ENCODE results near the gene WNT2B.

WNT2B gene

DNA sequence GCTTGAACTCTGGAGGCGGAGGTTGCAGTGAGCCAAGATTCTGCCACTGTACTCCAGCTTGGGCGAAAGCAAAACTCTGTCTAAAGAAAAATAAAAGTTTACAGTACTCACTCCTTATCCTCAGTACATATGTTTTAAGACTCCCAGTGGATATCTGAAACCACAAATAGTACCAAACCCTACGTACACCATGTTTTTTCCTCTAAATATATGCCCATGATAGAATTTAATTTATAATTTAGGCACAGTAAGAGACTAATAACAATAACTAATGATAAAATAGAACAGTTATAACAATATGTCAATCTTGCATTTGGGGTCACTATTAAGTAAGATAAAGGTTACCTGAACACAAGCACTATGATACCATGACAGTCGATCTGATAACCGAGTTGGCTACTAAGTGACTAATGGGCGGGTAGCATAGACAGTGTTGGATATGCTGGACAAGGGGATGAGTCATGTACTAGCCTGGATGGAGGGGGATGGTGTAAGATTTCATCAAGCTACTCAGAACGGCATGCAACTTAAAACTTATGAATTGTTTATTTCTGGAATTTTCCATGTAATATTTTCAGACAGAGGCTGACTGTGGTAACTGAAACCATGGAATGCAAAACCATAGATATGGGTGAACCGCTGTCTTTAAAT is 66.5 kb downstream of the WNT2B start:
- DNase-seq (ENCODE audit: low spot score), result peak; percentile 26

- DNase-seq (ENCODE audit: low spot score), result no peak
These were observed 67.5 kb downstream of the WNT2B start for GRCh38 chr1:112576240-112576639.

Measured in AG08395 (cell line).